HepG2 (cell line): ENCODE results near the gene MKS1. TPM values are rescaled to one million over a fixed set of nuclear protein-coding genes. Genes with fewer than 3 reads are reported as not detected.

ENCODE experiments used
- ATAC-seq: fragments of 200-7000 bp; cut with Tn5 transposase; 3 replicates; pipeline ENCODE4 v1.9.1; 2020; ENCODE audit warnings: mild to moderate bottlenecking, moderate library complexity
- BruUV-seq: library from RNA; stranded (reverse); fragments of 400-500 nt; replicated peaks from 2 replicates; lab custom pipeline; 2021; lab: Mats Ljungman, UMichigan
- CTCF ChIA-PET: fragments of 300-600 bp; formaldehyde crosslinking; extraction: SDS; loops from one replicate; lab custom pipeline; 2021; ENCODE audit warnings: low total read pairs, inconsistent platforms, low intra/inter-chr PET ratio; lab: Yijun Ruan, JAX
- POLR2A ChIA-PET: fragments of 350-600 bp; sonication (Branson Sonifier 250); formaldehyde crosslinking; loops from one replicate; lab custom pipeline; 2020; ENCODE audit warnings: antibody characterized with exemption, inconsistent platforms; lab: Yijun Ruan, JAX
- DNase-seq: peaks from one replicate; pipeline ENCODE4 v3.0.0-alpha.2; 2015; ENCODE audit warnings: low spot score
- FAIRE-seq: peaks from 3 replicates; lab custom pipeline; 2011; peaks lifted over from hg19 to GRCh38; lab: Jason Lieb, UNC
- H2AFZ ChIP-seq: one replicate; pipeline ENCODE4 v1.6.1; 2011; ENCODE audit warnings: low read length, inconsistent platforms
- H3K27ac ChIP-seq: fragments of 300-600 bp; 3 replicates; pipeline ENCODE4 v1.8.0; 2011; ENCODE audit warnings: mixed run types, mild to moderate bottlenecking, mixed read lengths, low read length, inconsistent platforms; ENCODE audit not compliant: insufficient read depth; ENCODE audit errors: extremely low read length
- H3K27me3 ChIP-seq, 2 experiments: fragments of 200-600 bp in 1 of 2; 2 replicates in 1 of 2; 3 replicates in 1 of 2; pipeline versions ENCODE4 v1.6.0 to v1.8.0; 2011; ENCODE audit warnings: low read length in 2 of 2, mild to moderate bottlenecking in 2 of 2, moderate library complexity in 2 of 2, inconsistent platforms in 1 of 2; ENCODE audit not compliant: insufficient read depth in 2 of 2, control insufficient read depth in 1 of 2
- H3K36me3 ChIP-seq, 2 experiments: fragments of 200-600 bp in 1 of 2; replicated peaks in 1 of 2; 2 replicates in 1 of 2; 3 replicates in 1 of 2; pipeline versions ENCODE4 v1.5.1 to v1.8.0; 2011; ENCODE audit warnings: low read length in 2 of 2, inconsistent platforms in 1 of 2; ENCODE audit not compliant: insufficient read depth in 2 of 2, control insufficient read depth in 1 of 2
- H3K4me1 ChIP-seq: 2 replicates; pipeline ENCODE4 v1.5.1; 2012; ENCODE audit warnings: low read length, inconsistent platforms; ENCODE audit not compliant: insufficient read depth
- H3K4me2 ChIP-seq: 2 replicates; pipeline ENCODE4 v1.6.0; 2011; ENCODE audit warnings: low read depth, low read length, inconsistent platforms
- H3K4me3 ChIP-seq, 3 experiments: fragments of 200-600 bp in 1 of 3; sonication (generic), shearing (Covaris generic) in 1 of 3; replicated peaks in 1 of 3; 2 replicates each; pipeline ENCODE4 v1.5.1; 2011 to 2016; ENCODE audit warnings: low read length in 3 of 3, inconsistent platforms in 2 of 3, low read depth in 2 of 3, mild to moderate bottlenecking in 2 of 3, control low read depth in 1 of 3, mixed read lengths in 1 of 3; ENCODE audit not compliant: insufficient read depth in 1 of 3
- H3K79me2 ChIP-seq: one replicate; pipeline ENCODE4 v1.6.1; 2011; ENCODE audit warnings: low read length, inconsistent platforms; ENCODE audit not compliant: insufficient read depth
- H3K9ac ChIP-seq: 2 replicates; pipeline ENCODE4 v1.6.0; 2011; ENCODE audit warnings: mild to moderate bottlenecking, low read depth, low read length, inconsistent platforms; ENCODE audit not compliant: insufficient read depth
- H3K9me3 ChIP-seq: 2 replicates; pipeline ENCODE4 v1.5.1; 2012; ENCODE audit warnings: mild to moderate bottlenecking, low read length
- H4K20me1 ChIP-seq: 2 replicates; pipeline ENCODE4 v1.6.0; 2011; ENCODE audit warnings: inconsistent platforms, mild to moderate bottlenecking, low read length, moderate library complexity; ENCODE audit not compliant: insufficient read depth
- BHLHE40 ChIP-seq: IDR thresholded peaks from 2 replicates; pipeline ENCODE4 v1.6.1; 2011; ENCODE audit warnings: low read length, improper control_type of control experiment
- CHD2 ChIP-seq: IDR thresholded peaks from 2 replicates; pipeline ENCODE4 v1.6.1; 2011; ENCODE audit warnings: low read depth, low read length, improper control_type of control experiment
- DBP ChIP-seq: sonication (generic); formaldehyde crosslinking; IDR thresholded peaks from 2 replicates; pipeline ENCODE4 v1.4.0; 2020; ENCODE audit warnings: missing genetic modification reagents; ENCODE audit errors: not compliant biosample characterization
- DR1 ChIP-seq: sonication (generic); formaldehyde crosslinking; IDR thresholded peaks from 2 replicates; pipeline ENCODE4 v1.8.0; 2021; ENCODE audit warnings: mild to moderate bottlenecking, missing genetic modification reagents, inconsistent platforms
- MAX ChIP-seq: IDR thresholded peaks from 2 replicates; pipeline ENCODE4 v1.6.1; 2012; ENCODE audit warnings: inconsistent platforms
- SP5 ChIP-seq: IDR thresholded peaks from 2 replicates; pipeline ENCODE4 v1.6.1; 2016; ENCODE audit warnings: low read depth, borderline replicate concordance
- ZBTB34 ChIP-seq: sonication (generic); formaldehyde crosslinking; IDR thresholded peaks from 2 replicates; pipeline ENCODE4 v1.8.0; 2022; ENCODE audit warnings: mild to moderate bottlenecking, missing genetic modification reagents
- ZNF251 ChIP-seq: sonication (generic); formaldehyde crosslinking; IDR thresholded peaks from 2 replicates; pipeline ENCODE4 v1.9.0; 2021; ENCODE audit warnings: mild to moderate bottlenecking, missing genetic modification reagents
- ZNF660 ChIP-seq: sonication (generic); formaldehyde crosslinking; IDR thresholded peaks from 2 replicates; pipeline ENCODE4 v1.5.1; 2020; ENCODE audit warnings: mild to moderate bottlenecking, low read depth, missing genetic modification reagents, borderline replicate concordance
- ZSCAN31 ChIP-seq: sonication (generic); formaldehyde crosslinking; IDR thresholded peaks from 2 replicates; pipeline ENCODE4 v1.5.0; 2020; ENCODE audit warnings: low read depth, mild to moderate bottlenecking, missing genetic modification reagents
- WGBS: methylation state at CpG from one replicate; pipeline ENCODE4 v1.1.6; 2017; ENCODE audit warnings: low lambda C conversion rate; 5-methylcytosine and 5-hydroxymethylcytosine counted together
- in situ Hi-C: cut with HindIII; loops from 2 replicates; pipeline ENCODE4 v1.10.0; 2017; ENCODE audit warnings: low pct_unique_long_range_greater_than_20kb; ENCODE audit not compliant: extremely low pct_ligation_motif_present
- intact Hi-C: fragments of 100-400 bp; cut with micrococcal nuclease; formaldehyde crosslinking; loops from one replicate; pipeline ENCODE4 v1.10.0; 2022; ENCODE audit not compliant: unreplicated experiment
- polyA plus RNA-seq, 8 experiments: library from polyadenylated mRNA; depleted of rRNA in 3 of 8; stranded (reverse) in 7 of 8; unstranded in 1 of 8; fragments of >200 nt; fragmentation: Illumina TruSeq in 4 of 8; extraction: Trizol in 4 of 8; gene quantifications; 2 replicates each; pipeline versions ENCODE4 v1.2.1 to v1.2.3, GENCODE V29; 2011 to 2016; ENCODE audit warnings: low read depth in 4 of 8, missing spikeins in 1 of 8, mixed read lengths in 1 of 8; ENCODE audit not compliant: insufficient read depth in 1 of 8
- total RNA-seq, 5 experiments: library from RNA; depleted of rRNA; stranded (reverse); fragments of >200 nt; fragmentation: Illumina TruSeq; extraction: Trizol; gene quantifications; 2 replicates each; pipeline ENCODE4 v1.2.3, GENCODE V29; 2016; ENCODE audit warnings: low read depth in 1 of 5

MKS1 gene
- total and polyA plus RNA-seq, 2 of the 13 experiments (the other 11 are each of a cell fraction or from before 2014, with no cell fraction given) = 16.1 to 26.3 TPM

GRCh38 chr17:58217766-58218165 is 1.3 kb downstream of the MKS1 start:
- intact Hi-C loops (no loop called here), in situ Hi-C loops (no loop called here)
- ChIA-PET CTCF (no interaction called here), POLR2A (no interaction called here)
- Histone ChIP-seq H3K9me3 (no peaks in the 10 kb centered on the region), H3K4me2 (no peak overlapping the region), H3K27me3 (peaks cover 0 to 3% of the 10 kb centered on the region in 2 experiments; a peak in 1 of 5 replicates), H4K20me1 (no peaks in the 10 kb centered on the region), H3K4me1 (peaks cover 19% of the 10 kb centered on the region), H2AFZ (no peak overlapping the region), H3K27ac (no peak overlapping the region), H3K79me2 (no peaks in the 10 kb centered on the region), H3K4me3 (no peak overlapping the region), H3K9ac (no peak overlapping the region), H3K36me3 (peaks cover 8 to 16% of the 10 kb centered on the region in 2 experiments; a peak in 4 of 5 replicates)
- TF ChIP-seq DR1 (CRISPR knock-in tag) (no peak), ZNF251 (CRISPR knock-in tag) (no peak), ZSCAN31 (CRISPR knock-in tag) (no peak), ZBTB34 (CRISPR knock-in tag) (no peak), DBP (CRISPR knock-in tag) (no peak), MAX (no peak), ZNF660 (CRISPR knock-in tag) (no peak), CHD2 (no peak), SP5 (CRISPR knock-in tag) (no peak), BHLHE40 (no peak)
- FAIRE-seq = no peak
- no TSS peak for BruUV-seq
- ATAC-seq = no peak
- WGBS = 89% methylated on average over 3 of the region's 3 CpGs
- DNase-seq = no peak
